C4-2B (cell line): ENCODE data around the gene PSMG1.

Experiments used
- H3K27ac ChIP-seq: fragments of 450-650 bp; 2 replicates; pipeline ENCODE4 v1.5.1; 2017
- CTCF ChIP-seq: fragments of 450-650 bp; conservative IDR thresholded peaks from 2 replicates; pipeline ENCODE4 v1.5.1; 2017; ENCODE audit warnings: mild to moderate bottlenecking
- ZFX ChIP-seq: fragments of 450-650 bp; IDR thresholded peaks from 2 replicates; pipeline ENCODE4 v1.6.1; 2017

Gene PSMG1

DNA sequence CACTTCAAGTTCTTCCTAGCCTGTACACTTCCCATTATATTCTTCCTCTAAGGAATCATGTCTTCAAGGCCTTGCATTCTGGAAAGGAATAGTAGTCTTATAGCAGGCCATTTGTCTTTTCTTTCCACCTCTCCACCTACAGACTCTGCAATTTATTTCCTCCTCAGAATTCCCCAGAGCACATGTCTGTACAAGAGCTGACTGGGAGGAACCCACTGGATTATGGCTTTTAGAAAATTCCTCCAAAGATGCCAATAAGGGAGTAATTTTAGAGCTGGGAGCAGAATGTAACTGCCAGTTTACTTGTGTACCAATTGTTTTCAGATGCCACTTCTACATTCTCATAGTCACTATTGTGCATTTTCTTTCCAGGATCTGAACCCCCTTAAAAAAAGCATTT lies 3.4 kb upstream of the PSMG1 start:
- no peak overlapping the region for H3K27ac ChIP-seq
- TF ChIP-seq CTCF (no peak), ZFX (no peak)

DNA sequence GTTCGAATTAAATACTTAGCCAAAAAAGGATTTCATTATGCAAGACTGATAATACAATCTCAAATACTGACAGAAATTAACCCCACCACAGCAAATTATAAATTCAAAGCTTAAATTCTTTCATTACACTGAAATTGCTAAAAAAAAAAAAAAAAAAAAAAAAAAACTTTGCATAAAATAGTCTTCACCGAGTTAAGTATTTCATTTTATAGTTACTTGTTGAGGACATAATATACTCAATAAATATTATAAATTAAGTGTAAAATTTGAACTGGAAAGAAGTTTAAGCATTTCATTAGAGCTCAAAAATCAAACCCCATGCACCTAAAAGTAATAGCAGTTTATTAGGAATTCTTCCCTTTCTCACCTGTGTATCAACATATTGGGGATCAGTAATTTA lies 1.9 kb upstream of the PSMG1 start:
- TF ChIP-seq ZFX = no peak
- TF ChIP-seq CTCF = no peak
- H3K27ac ChIP-seq = no peak overlapping the region

- peak overlapping the region; percentile 88 for H3K27ac ChIP-seq
- TF ChIP-seq CTCF (no peak), ZFX (no peak)
These were observed 1.1 kb upstream of the PSMG1 start for GRCh38 chr21:39184050-39184980.

GRCh38 chr21:39182484-39183271 lies 573 bp downstream of the PSMG1 start:
- H3K27ac ChIP-seq = peak overlapping the region; percentile 88
- no peak for TF ChIP-seq CTCF
- TF ChIP-seq ZFX = peak; percentile 79

GRCh38 chr21:39182016-39182415 lies 1.2 kb downstream of the PSMG1 start:
- no peak overlapping the region; the same call in 1 of the 2 replicates for H3K27ac ChIP-seq
- no peak for TF ChIP-seq CTCF

GRCh38 chr21:39181205-39181818 lies 1.9 kb downstream of the PSMG1 start:
- TF ChIP-seq CTCF = no peak
- TF ChIP-seq ZFX = no peak
- no peak overlapping the region for H3K27ac ChIP-seq
